Mesendoderm (in vitro differentiated cells): ENCODE measurements around the gene RIMBP3C.
A peak's percentile ranks its signal among the peaks of the same experiment; 100 is the strongest.
"Not testable (repeated sequence)": the region's sequence is repeated elsewhere in the genome, so short reads cannot be mapped to it uniquely, and the experiment has no call there.

Experiments
- DNase-seq: peaks from one replicate; pipeline ENCODE4 v3.0.0; 2013
- H2AK5ac ChIP-seq: 2 replicates; pipeline ENCODE4 v1.6.1; 2013; ENCODE audit warnings: low read length, inconsistent platforms
- H2BK120ac ChIP-seq: 2 replicates; pipeline ENCODE4 v1.6.1; 2013; ENCODE audit warnings: low read depth, mild to moderate bottlenecking, low read length, moderate library complexity, mixed read lengths
- H2BK15ac ChIP-seq: replicated peaks from 2 replicates; pipeline ENCODE4 v1.6.1; 2013; ENCODE audit warnings: low read depth, mild to moderate bottlenecking, moderate library complexity
- H2BK5ac ChIP-seq: 2 replicates; pipeline ENCODE4 v1.6.1; 2013; ENCODE audit warnings: low read length, inconsistent platforms
- H3K18ac ChIP-seq: 2 replicates; pipeline ENCODE4 v1.6.1; 2013; ENCODE audit warnings: mild to moderate bottlenecking, low read length, mixed read lengths
- H3K23ac ChIP-seq: one replicate; pipeline ENCODE4 v1.6.1; 2013; ENCODE audit warnings: low read length
- H3K27ac ChIP-seq: 2 replicates; pipeline ENCODE4 v1.5.1; 2013; ENCODE audit warnings: low read depth, mild to moderate bottlenecking, inconsistent platforms, low read length, moderate library complexity
- H3K27me3 ChIP-seq: 2 replicates; pipeline ENCODE4 v1.6.1; 2013; ENCODE audit warnings: low read length, control low read depth, mild to moderate bottlenecking, inconsistent platforms; ENCODE audit not compliant: insufficient read depth, poor library complexity
- H3K36me3 ChIP-seq: 2 replicates; pipeline ENCODE4 v1.6.1; 2013; ENCODE audit warnings: low read length, inconsistent platforms; ENCODE audit not compliant: control insufficient read depth, insufficient read depth
- H3K4ac ChIP-seq: one replicate; pipeline ENCODE4 v1.6.1; 2013; ENCODE audit warnings: low read depth, mild to moderate bottlenecking, low read length, moderate library complexity
- H3K4me1 ChIP-seq: 2 replicates; pipeline ENCODE4 v1.6.1; 2013; ENCODE audit warnings: low read depth, low read length, inconsistent platforms; ENCODE audit not compliant: control insufficient read depth
- H3K4me2 ChIP-seq: 2 replicates; pipeline ENCODE4 v1.6.1; 2013; ENCODE audit warnings: low read length
- H3K4me3 ChIP-seq: 2 replicates; pipeline ENCODE4 v1.5.1; 2013; ENCODE audit warnings: mild to moderate bottlenecking, low read length
- H3K56ac ChIP-seq: one replicate; pipeline ENCODE4 v1.6.1; 2013; ENCODE audit warnings: low read length
- H3K79me1 ChIP-seq: 2 replicates; pipeline ENCODE4 v1.6.1; 2013; ENCODE audit warnings: low read length, inconsistent platforms
- H3K79me2 ChIP-seq: 2 replicates; pipeline ENCODE4 v1.6.1; 2013; ENCODE audit warnings: mild to moderate bottlenecking, low read length; ENCODE audit not compliant: control insufficient read depth, insufficient read depth
- H3K9ac ChIP-seq: 2 replicates; pipeline ENCODE4 v1.6.1; 2013; ENCODE audit warnings: low read length, inconsistent platforms
- H4K5ac ChIP-seq: one replicate; pipeline ENCODE4 v1.6.1; 2013; ENCODE audit warnings: low read length
- H4K8ac ChIP-seq: one replicate; pipeline ENCODE4 v1.6.1; 2013; ENCODE audit warnings: low read depth, mild to moderate bottlenecking, control low read depth, low read length, moderate library complexity
- WGBS: extraction: QIAGEN DNeasy Blood & Tissue Kit; methylation state at CpG from one replicate; pipeline ENCODE4 v1.1.7; 2013; ENCODE audit warnings: low lambda C conversion rate, missing lambda C conversion rate; ENCODE audit not compliant: insufficient coverage; ENCODE audit errors: extremely low coverage; 5-methylcytosine and 5-hydroxymethylcytosine counted together

RIMBP3C gene

GRCh38 chr22:21569459-21570170 lies 18.4 kb upstream of the RIMBP3C start:
- H3K4me3 ChIP-seq, result peak overlapping the region; percentile 19

DNA sequence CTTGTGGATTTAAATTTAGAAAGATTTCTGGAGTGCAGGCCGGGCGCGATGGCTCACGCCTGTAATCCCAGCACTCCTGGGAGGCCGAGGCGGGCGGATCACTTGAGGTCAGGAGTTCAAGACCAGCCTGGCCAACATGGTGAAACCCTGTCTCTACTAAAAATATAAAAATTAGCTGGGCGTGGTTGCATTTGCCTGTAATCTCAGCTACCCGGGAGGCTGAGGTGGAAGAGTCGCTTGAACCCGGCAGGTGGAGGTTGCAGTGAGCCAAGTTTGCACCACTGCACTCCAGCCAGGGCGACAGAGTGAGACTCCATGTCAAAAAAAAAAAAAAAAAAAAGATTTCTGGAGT lies 17.8 kb upstream of the RIMBP3C start:
- H3K4ac ChIP-seq, result not testable (repeated sequence)

More at GRCh38 chr22:21569459-21570170, 18.4 kb upstream of the RIMBP3C start:
- Histone ChIP-seq H4K5ac (no peak overlapping the region), H3K18ac (no peak overlapping the region), H3K79me1 (peaks cover 2% of the 10 kb centered on the region), H3K9ac (peak overlapping the region; percentile 99), H3K4ac (no peak overlapping the region), H3K23ac (no peak overlapping the region), H2BK5ac (no peak overlapping the region), H3K27me3 (no peaks in the 10 kb centered on the region), H2AK5ac (no peak overlapping the region), H3K36me3 (no peaks in the 10 kb centered on the region), H2BK15ac (no peak overlapping the region), H3K4me1 (peaks cover 9% of the 10 kb centered on the region), H3K79me2 (peaks cover 68% of the 10 kb centered on the region), H3K4me2 (peak overlapping the region; percentile 72), H3K56ac (peak overlapping the region; percentile 84), H3K27ac (no peak overlapping the region), H4K8ac (no peak overlapping the region), H2BK120ac (no peak overlapping the region)
- no peak for DNase-seq
- no CpG with 5 or more reads among the region's 8 CpGs for WGBS

GRCh38 chr22:21568347-21569075 lies 17.2 kb upstream of the RIMBP3C start:
- H3K9ac ChIP-seq, result peak overlapping the region; percentile 99
- no peaks in the 10 kb centered on the region for H3K36me3 ChIP-seq
- no CpG with 5 or more reads among the region's 26 CpGs for WGBS
- peak overlapping the region; percentile 90 for H2BK5ac ChIP-seq
- peak overlapping the region; percentile 97 for H3K4me3 ChIP-seq
- no peak overlapping the region for H2AK5ac ChIP-seq
- H3K79me1 ChIP-seq, result peaks cover 2% of the 10 kb centered on the region
- peak overlapping the region; percentile 100 for H3K18ac ChIP-seq
- H4K8ac ChIP-seq, result no peak overlapping the region
- H3K23ac ChIP-seq, result no peak overlapping the region
- peak overlapping the region; percentile 93 for H3K27ac ChIP-seq
- peaks cover 57% of the 10 kb centered on the region for H3K79me2 ChIP-seq
- H3K56ac ChIP-seq, result peak overlapping the region; percentile 99
- H3K4ac ChIP-seq, result peak overlapping the region; percentile 100
- peak overlapping the region; percentile 80 for H3K4me2 ChIP-seq
- peak overlapping the region; percentile 93 for H2BK120ac ChIP-seq
- DNase-seq, result peak; percentile 80
- H3K27me3 ChIP-seq, result no peaks in the 10 kb centered on the region
- no peak overlapping the region for H4K5ac ChIP-seq
- H3K4me1 ChIP-seq, result peaks cover 9% of the 10 kb centered on the region
- no peak overlapping the region for H2BK15ac ChIP-seq

More for the DNA sequence above, 17.8 kb upstream of the RIMBP3C start:
- H4K5ac ChIP-seq, H3K36me3 ChIP-seq, H3K27me3 ChIP-seq, H2BK120ac ChIP-seq, DNase-seq, H3K4me1 ChIP-seq, H3K18ac ChIP-seq, H3K23ac ChIP-seq, H2BK15ac ChIP-seq, H4K8ac ChIP-seq, H2BK5ac ChIP-seq, H2AK5ac ChIP-seq, H3K79me1 ChIP-seq: not testable (repeated sequence)
- Histone ChIP-seq H3K27ac (peak overlapping the region; percentile 93), H3K56ac (peak overlapping the region; percentile 99), H3K4me3 (peak overlapping the region; percentile 97), H3K4me2 (peak overlapping the region; percentile 80), H3K9ac (peak overlapping the region; percentile 99), H3K79me2 (peaks cover 62% of the 10 kb centered on the region)
- no CpG with 5 or more reads among the region's 12 CpGs for WGBS

DNA sequence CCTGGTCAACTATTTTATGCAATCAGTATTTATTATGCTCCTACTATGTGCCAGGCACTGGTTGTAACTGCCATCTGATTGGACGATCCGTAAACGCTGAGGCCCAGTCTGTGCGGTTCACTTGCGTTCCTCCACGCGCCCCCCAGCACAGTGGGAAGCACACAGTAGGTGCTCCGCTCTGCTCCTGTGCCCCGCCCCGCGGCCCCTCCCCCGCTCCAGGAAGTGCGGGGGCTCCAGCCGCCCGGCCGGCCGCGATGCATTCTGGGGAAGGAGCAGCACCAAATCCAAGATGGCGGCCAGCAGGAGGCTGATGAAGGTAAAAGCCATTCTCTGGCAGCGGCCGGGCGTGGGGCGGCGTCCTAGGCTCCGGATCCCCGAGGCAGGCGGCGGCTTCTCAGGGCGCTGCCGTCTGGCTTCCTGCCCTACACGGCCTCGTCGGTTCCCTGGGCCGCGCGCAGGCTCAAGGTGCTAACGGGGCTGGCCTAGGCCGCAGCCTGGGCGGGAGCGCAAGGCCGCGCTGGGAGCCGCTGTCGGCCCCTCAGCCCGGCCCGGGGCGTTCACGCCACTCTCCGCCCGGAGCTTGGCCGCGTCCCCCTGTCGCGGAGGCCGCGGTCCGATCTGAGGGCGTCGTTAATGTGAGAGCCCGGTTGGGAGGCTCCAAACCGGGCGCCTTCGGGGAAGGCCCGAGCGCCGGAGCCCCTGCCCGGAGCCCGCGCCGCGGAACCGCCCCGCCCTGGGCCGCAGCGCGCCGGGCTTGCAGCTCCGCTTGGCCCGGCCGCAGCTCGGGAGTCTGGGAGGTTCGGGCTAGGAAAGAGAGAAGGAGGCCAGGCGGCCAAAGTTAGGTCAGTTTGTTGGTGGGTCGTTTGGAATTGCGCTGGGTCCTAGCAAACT lies 16.4 kb upstream of the RIMBP3C start, which contains the start of gene UBE2L3:
UBE2L3 (plus strand) TSS at position 259 of the 891 bp plus-strand sequence; CDS start at position 290, 31 bp downstream.
- Histone ChIP-seq H3K4me1 (peaks cover 9% of the 10 kb centered on the region), H4K5ac (no peak within 1 kb of the TSS), H3K23ac (peak within 1 kb of the TSS; percentile 94), H2AK5ac (peak within 1 kb of the TSS; percentile 22), H3K4me2 (peak within 1 kb of the TSS; percentile 80), H3K18ac (peak within 1 kb of the TSS; percentile 100), H3K56ac (peak within 1 kb of the TSS; percentile 99), H4K8ac (peak within 1 kb of the TSS; percentile 84), H3K79me1 (peaks cover 2% of the 10 kb centered on the region), H3K4ac (peak within 1 kb of the TSS; percentile 100), H3K79me2 (peaks cover 49% of the 10 kb centered on the region), H3K4me3 (peak within 1 kb of the TSS; percentile 97), H3K9ac (peak within 1 kb of the TSS; percentile 99), H2BK120ac (peak within 1 kb of the TSS; percentile 93), H3K27me3 (no peaks in the 10 kb centered on the region), H3K27ac (peak within 1 kb of the TSS; percentile 93), H2BK5ac (peak within 1 kb of the TSS; percentile 90), H3K36me3 (no peaks in the 10 kb centered on the region), H2BK15ac (no peak within 1 kb of the TSS)
- no CpG with 5 or more reads among the region's 85 CpGs for WGBS
- peak; percentile 94 for DNase-seq

DNA sequence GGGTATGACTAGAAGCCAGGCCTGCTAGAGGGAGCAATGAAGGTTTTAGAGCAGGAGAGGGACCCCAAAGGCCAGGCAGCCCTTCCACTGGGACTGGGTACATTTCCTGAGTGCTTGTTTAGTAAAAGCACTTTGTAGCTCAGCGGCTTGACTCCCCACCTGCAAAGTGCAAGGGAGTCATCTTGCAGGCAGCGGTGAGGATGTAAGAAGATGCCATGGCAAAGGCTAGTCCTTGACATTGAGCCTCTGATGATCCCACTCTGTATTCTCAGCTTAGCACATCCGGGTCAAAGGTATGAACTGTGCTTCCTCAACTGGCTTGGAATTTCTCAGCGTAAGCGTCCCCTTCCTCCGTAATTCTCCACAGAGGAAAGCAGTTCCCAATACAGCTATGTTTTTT lies 13.2 kb upstream of the RIMBP3C start:
- peaks cover 18% of the 10 kb centered on the region for H3K79me2 ChIP-seq
- no CpG with 5 or more reads among the region's 6 CpGs for WGBS
- H3K27ac ChIP-seq, result no peak overlapping the region
- H3K56ac ChIP-seq, result no peak overlapping the region
- H4K8ac ChIP-seq, result no peak overlapping the region
- no peak overlapping the region for H2BK15ac ChIP-seq
- no peak overlapping the region for H3K4me3 ChIP-seq
- H3K4ac ChIP-seq, result no peak overlapping the region
- H3K18ac ChIP-seq, result no peak overlapping the region
- H2BK120ac ChIP-seq, result no peak overlapping the region
- no peak overlapping the region for H3K23ac ChIP-seq
- peaks cover under 1% of the 10 kb centered on the region for H3K4me1 ChIP-seq
- no peak overlapping the region for H2AK5ac ChIP-seq
- H3K27me3 ChIP-seq, result no peaks in the 10 kb centered on the region
- H3K9ac ChIP-seq, result no peak overlapping the region
- no peak overlapping the region for H2BK5ac ChIP-seq
- H3K36me3 ChIP-seq, result no peaks in the 10 kb centered on the region
- no peak for DNase-seq
- H4K5ac ChIP-seq, result no peak overlapping the region
- H3K79me1 ChIP-seq, result no peaks in the 10 kb centered on the region
- no peak overlapping the region for H3K4me2 ChIP-seq
